ENCODE measurements around the gene TAF1B. TPM values are rescaled to one million over a fixed set of nuclear protein-coding genes. Genes with fewer than 3 reads are reported as not detected.

TAF1B gene
- polyA plus RNA-seq, 12 donors: 9.8 to 22.9 (median 13.4) TPM; not detected in 1

DNA sequence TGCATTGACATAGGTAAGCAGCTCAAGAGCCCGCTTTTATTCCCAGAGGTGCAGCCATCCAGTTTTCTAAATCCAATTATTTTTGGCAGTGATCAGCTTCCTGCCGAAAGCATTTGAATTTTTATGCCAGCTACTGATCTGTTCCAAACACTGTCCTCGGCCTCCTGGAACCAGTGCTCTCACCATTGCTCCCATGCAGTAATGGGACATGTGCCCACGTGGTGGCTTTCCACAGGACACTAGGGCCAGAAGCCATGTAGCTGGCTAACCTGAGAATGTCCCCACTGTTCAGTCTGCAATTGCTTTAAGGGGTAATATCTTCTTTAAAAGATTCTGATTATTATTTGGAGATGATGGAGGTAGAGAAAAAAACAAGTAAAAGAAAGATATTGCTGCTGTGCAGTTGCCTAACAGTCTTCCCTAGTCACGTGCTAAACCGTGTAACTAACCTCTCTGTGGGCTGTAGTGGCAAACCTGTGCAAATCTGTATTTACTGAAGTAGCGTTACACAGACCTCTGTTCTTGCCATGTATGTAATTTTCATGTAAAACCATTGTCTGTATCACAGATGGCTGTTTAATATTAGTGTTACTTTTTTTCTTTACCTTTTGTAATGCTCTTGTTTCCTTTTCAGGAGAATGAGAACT lies 121.2 kb downstream of the TAF1B start:
- DNase-seq: no peak

DNA sequence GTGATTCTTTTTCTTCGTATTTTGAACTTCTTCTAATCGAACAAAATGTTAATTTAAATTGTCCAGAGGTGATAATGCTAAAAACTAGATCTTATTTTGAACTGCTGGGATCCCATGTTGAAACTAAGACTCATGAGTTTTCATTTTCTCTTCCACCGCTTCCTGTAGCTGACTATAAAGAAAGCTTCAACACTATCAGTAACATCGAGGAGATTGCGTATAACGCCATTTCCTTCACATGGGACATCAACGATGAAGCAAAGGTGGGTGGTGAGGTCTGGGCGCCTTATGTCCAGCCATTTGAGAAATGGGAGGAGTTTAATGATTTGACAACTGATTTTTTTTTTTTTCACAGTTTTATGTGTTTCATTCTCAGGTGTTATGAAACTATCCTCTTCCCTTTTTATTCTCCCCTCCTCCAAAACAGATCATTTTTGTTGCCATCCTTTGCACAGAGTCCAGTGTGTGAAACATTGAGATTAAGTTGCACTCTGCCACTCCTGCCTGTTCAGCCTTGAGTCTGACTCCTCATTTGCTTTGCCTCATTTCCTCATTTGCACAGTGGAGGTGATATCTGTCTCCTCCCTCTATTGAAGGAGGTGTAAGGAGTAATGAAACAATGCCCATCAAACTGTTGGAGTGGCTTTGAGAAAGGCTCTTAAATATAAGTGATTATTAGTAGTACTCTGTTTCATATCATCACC lies 122.0 kb downstream of the TAF1B start:
- DNase-seq: no peak

DNA sequence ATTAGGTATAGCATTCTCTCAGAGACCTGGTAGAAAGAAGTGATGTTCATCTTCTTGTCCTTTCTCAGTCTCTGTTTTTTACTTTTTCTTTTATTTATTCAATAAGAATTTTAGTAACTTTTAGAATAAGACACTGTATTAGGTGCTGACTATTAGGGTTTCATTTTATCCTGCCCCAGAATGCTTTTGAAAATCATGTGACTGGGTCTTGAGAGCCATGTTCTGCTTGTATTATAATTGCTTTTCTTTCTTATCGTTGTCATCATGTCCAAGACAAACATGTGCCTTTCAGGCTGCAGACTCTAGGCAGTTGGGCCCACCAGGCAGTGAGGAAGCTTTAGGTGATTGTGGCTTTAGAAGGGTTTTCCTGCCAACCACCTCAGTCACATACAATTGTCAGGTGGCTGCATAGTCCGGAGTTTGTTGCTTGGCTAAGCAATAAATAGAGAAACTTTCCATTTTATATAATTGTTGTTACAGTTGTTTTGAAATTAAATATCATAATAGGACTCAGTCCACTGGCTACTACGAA lies 123.3 kb downstream of the TAF1B start:
- no peak for DNase-seq

DNA sequence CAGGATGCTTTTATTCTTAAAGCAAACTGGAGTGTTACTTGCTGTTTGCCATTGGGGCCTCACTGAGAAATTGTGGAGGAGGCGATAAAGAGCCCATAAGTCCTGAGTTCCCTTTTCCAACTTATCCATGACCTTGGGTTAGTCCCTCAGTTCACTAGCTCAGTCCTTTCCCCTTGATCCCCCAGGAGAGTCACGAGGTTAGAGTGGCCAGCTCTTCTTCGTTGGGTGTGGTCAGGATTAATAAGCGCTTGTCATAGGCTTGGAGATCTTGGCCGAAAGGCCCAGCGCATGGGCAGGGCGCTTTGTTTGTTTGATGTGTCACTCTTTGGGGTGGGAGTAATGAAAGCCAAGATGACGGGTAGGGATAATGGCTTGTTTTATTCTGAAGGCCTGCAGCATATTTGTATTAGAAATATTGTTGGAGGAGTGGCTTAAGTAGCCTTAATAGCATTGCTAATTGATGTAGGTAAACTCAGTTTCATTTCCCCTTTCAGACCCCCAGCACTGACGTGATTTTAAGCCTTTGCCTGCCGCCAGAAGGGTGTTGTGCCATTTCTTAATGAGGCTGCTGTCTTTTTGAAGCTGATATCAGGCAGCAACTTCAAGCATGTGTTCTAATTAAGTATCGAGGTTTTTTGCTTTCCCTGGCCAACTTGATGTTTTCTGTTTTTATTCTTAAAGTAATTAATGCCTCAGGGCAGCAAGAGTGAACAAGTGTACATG lies 123.9 kb downstream of the TAF1B start:
- DNase-seq: no peak

DNA sequence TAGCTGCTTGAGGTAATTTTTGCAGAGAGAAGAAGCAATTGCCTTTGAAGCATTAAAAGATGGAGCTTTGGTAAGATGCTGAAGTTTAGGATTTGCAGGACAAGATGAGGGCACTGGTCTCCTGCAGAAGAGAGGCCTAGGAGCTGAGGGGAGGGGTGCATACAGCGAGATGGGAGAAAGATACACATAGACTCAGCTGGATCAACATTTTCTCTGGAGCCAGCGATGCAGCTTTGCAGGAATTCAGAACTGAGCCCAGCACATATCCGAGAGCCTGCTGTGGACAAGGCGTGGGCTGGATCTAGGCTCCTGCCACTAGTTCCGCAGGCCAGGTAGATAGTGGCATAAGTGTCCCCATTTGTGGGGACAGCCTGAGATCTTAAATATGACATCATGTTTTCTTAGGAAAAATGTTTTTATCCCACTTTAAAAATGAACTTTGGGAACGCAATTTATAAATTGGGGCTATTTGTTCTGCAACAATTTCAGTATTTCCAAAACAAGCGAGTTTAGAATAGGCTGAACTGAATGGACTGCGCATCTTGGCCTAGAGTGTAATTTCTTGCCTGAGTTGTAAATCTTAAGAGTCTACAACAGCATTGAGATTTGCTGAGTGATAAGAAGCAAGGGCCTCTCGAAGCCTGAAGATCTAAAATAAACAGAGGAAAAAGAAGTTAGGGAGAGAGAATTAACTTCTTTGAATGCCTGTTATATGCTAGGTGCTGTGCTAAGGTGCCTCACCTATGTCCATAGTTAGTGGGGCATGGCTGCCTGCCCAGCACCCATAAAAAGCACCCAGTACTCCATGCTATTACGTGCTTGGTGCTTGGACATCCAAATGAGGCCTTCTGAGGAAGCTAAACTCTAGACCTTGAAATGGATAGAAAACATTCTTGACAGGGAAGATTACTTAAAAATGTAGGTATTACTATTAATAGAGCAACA lies 125.6 kb downstream of the TAF1B start:
- DNase-seq: no peak

DNA sequence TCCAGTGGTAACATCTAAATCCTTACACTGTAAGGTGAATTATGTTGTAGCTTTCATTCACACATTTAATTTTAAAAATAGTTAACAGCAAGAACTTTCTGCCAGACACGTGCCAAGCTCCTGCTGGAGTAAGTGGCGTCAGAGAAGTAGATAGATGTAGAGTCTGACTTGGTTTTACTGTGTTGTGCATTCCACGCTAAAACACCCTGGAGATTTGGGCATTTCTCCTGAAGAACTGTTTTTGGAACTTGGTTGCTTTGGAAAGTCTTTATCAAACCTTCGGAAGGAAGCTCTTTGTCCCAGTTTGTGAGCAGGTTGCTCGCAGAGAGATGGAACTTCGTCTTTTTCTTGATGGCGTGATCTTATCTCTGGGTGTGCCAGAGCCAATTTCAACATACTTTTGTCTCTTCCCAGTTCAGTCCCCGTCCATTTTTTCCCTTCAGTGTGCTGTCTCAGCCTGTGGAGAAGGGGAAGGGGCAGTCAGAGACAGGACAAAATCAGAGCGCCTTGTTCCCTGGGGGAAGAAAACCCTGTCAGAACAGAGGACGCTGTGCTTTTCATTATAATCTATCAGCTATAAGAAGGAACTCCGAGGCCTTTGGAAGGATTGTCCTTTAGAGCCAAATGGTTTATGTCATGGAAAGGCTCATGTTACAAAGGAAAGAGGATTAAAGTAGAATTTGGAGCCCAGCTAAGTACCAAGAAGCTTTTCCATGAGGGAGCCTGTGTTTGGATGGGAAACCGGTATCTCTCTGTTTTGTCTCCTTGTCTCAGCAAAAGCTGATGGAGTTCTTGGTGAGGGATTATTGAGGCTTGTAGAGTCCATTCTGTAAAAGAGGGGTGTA lies 127.1 kb downstream of the TAF1B start:
- no peak for DNase-seq

DNA sequence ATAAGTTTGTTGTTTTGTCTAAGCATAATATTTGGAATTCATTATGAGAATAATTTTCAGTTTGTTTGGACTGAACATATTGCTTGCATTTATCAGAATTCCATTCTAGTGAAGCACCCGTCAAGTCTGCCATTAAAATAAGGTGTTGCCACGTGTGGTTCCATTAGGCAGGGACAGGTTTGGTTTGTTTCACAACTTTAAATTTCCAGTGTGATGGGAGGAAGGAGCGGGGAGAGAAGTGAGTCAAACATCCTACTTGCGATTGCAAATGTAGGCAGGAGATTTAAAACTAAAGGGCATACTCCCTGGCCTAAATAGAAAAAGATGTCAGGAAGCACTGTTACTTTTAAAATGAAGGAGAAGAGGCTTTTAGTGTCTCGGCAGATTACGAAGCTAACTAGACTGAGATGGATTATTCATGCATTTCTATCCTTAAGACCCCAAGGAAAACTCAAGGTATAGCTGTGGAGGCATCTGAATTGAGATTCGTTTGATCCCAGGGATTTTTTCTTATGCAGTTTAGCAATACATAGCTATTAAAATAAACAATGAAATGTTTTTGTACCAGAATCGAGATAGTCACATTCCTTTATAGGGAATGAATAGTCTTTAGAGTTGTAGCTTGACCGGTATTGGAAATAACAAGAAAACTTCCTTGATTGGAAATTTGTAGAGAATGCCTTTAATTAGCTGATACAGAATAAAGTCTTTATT lies 128.0 kb downstream of the TAF1B start:
- DNase-seq: no peak

DNA sequence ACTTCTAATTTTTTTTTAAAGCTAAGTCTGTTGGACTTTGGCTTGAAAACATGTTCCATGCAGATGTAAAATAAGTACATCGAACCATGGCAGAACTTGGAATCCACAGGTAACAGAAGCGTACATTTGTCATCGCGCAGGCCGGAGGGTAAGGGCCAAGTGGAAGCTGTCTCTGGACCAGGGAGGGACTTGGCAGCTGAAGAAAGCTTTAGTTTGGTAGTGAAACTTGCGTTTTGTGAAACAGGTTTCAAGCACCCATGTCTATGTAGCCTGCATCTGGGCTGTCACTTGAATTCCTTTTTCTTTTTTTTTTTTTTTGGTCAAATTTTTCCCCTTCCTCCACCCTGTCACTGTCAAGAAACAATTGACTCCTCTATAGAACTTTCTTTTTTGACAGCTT lies 128.6 kb downstream of the TAF1B start:
- no peak for DNase-seq

DNA sequence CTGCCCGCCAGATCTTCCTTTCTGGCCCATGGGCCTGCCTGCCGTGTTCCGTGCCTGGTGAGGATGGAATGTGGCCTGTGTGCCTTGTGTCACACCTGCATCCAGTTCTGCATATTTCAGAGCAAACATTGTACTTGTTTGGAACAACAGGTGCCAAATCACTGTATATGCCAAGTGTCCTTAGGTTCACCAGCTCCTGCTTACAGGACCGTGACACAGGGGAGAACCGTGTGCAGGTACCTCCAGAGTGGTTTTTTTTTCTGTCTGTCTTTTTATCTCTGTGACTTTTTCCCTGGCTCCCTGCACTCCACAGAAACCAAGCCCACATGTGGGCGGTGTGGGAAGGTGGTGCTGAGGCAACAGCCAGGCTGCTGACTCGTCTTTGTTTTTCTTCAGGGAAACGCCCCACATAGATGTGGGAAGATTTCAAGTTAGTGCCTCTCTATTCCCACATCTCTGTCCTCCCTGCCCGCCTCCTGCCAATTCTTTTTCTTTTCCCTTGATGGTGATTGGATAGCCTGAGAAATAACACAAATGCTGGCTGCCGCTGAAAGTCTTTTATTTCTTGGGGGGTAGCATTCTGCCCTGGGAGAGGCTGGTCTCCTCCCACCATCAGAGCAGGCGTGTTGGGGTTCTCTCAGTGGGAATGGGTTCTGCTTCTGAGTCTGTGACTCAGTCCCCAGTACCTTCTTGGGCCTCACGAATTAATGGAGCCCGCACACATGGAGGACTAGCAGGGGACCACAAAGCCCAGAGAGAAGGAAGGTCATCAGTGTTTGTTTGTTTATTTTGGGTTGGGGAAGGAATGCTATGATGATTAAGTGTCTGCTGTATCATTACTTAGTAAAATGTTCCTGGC lies 129.6 kb downstream of the TAF1B start:
- no peak for DNase-seq

DNA sequence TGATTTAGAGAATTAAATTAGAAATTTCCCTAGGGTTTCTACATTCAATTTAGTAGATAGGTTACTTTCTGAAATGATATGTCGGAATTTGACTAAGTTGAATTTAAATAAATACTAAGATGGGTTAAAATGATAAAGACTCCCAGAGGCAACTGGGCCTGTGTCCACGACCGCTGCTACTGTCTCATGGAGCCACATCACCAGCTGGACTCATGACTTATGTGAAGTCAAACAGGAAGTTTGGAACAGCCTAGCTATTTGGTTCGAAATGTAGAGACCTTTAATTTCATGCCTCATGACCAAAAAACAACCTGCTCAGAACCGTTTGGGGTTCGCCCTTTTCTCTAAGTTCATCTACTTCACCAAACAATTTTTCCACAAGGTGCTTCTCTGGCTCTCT lies 130.4 kb downstream of the TAF1B start:
- DNase-seq: no peak

DNA sequence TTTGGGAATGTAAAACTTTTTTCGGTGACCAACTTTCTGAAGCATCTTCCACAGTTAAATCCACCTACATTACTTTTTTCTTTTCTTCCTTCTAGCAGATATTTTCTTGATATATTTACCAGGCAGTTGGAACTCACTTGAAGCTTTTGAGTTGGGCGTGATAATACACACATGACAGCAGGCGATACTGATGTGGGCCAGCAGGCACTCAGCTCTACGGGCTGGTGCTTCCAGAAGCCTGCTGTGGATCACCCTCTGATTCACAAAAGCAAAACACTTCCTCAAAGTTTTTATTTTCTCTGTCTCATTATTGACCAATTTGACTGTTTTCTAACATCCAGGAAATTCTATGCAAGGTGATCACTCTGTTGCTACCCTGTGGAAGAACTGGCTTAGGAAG lies 131.1 kb downstream of the TAF1B start:
- no peak for DNase-seq

DNA sequence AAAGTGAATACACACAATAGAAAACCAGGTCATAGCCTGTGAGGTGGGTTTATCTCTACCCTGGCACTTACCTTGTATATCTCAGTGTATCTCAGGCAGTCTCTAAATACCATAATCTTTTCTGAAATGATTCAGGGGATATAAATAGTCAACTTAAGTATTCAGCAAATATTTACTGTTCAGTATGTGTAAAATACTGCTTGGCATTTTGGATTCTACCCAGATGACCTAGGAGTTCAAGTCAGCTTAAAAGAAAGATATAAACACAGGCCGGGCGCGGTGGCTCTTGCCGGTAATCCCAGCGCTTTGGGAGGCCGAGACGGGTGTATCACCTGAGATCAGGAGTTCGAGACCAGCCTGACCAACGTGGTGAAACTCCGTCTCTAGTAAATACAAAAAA lies 132.1 kb downstream of the TAF1B start:
- no peak for DNase-seq

DNA sequence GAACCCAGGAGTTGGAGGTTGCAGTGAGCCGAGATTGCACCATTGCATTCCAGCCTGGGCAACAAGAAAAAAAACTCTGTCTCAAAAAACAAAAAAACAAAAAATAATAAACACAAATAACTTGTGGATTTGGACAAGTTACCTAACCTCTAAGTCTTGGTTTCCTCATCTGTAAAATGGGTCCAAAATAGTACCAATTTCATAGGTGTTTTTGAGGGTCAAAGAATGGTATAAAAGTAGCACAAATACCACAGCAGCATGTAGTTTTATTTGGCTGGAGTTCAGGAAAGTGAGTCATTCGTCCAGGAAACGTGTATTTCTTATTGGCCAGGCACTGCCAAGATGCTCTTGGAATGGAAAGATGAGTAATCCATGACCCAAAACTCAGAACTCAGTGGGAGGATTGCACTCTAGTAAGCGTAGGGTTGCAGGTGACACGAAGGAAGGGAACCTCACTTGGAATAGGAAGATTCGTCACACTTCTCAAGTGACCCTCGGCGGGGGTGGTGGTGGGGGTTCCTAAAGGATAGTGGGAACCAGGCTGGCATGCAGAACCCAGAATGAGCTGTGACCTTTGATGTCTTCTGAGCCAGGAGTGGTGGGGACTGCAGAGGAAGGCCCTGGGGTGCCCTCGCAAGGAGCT lies 132.7 kb downstream of the TAF1B start:
- DNase-seq: no peak

DNA sequence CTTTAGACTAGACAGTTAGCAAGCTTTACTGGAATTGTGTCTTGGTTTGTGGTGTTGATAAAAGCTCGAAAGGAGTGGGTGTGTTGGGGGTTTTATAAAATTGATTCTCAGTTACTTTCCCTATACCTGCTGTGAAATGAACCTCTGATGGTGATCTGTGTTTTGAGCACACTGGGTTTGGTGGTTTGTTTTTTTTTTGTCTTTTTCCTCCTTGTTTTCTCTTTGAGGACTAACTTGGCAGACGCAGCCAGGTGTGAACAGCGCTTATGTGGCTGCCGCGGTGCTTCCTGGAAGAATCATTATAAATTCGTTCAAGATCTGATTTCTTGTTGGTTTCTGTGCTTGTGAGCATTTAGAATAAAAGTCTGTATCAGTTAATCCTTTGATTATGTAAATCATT lies 136.7 kb downstream of the TAF1B start:
- DNase-seq: no peak

DNA sequence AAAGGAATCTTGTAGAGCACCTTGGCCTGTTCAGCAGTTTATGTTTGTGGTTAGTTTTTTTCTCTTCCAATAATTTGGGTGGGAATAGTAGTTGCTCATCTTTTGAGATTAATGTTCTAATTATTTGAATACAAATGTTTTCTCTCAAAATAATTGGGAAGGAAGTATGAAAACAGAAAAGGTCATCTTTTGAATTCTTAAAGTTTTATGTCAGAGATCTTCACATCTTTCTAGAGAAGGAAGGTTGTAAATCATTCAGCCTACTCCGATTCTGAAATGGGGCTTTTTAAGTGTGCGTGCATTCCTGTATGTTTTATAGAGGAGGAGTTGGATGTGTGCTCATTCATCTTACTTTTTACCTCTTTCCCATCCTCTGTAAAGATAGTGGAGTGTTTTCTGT lies 137.2 kb downstream of the TAF1B start:
- no peak for DNase-seq

DNA sequence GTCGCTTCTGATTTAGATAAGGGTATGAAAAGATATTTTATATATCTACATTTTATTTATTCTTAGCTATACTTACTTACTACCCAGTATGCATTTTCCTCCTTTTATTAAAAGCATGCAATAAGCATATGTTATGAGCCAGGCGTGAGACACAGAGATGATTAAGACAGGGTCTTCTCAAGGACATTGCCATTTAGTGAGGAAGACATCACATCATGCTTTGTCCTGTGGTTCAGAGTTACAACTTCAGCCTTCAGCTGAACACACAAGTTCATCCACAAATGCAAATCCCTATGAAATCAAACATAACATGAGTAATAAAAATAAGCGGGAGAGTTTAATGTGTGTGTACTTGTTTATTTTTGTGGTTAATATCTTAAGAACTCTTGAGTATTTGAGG lies 138.4 kb downstream of the TAF1B start:
- DNase-seq: no peak

DNA sequence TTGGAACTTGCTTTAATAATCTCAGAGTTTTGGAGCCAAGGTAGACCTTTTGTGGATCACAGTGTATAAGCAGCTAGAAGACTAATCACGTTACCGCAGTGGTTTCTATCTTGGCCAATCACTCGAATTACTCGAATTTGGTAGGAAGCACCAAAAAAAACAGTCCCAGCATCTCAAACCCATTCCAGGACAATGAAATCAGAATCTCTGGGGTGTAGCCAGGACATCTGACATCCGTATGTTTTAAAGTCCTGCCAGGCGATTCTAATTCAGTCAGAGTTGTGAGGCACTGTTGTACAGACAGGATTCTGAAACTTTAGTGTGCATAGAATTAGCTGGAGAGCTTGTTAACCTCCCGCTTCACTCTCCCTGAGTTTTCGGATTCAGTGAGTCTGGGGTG lies 139.0 kb downstream of the TAF1B start:
- peak; percentile 69 for DNase-seq

DNA sequence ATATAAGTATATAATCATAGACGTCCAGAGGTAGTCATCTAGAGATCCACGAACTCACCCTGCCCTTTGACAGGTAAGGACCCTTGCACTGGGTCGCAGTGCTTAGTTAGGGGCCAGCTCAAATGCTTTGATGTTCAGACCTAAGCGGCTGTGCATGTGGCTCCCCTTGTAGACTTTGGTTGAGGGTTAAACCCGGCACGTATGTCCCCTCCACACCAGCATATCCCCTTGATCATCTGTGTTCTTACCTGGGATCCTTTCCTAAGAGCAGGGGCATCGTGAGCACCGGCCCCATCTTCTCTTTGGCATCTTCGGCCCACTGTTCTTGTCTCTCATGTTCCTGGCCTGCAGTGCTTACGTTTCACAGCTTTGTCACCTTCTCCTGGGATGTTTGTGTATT lies 139.6 kb downstream of the TAF1B start:
- DNase-seq: no peak
